Ovary (tissue), 9 donors: Measurements from ENCODE around the gene KIF13A. TPM values are rescaled to one million over a fixed set of nuclear protein-coding genes. Genes with fewer than 3 reads are reported as not detected.
"Not testable (repeated sequence)": the region's sequence is repeated elsewhere in the genome, so short reads cannot be mapped to it uniquely, and the experiment has no call there.

Experiments
- DNase-seq, 5 donors: peaks; one replicate each; pipeline ENCODE4 v3.0.0-alpha.2; 2019 to 2020
- H3K27ac ChIP-seq, 2 donors: fragments of 200-600 bp; one replicate each; pipeline versions ENCODE4 v1.5.1 to v1.8.0; 2019 to 2022
- H3K27me3 ChIP-seq: fragments of 200-600 bp; one replicate; pipeline ENCODE4 v1.8.0; 2022
- H3K36me3 ChIP-seq: fragments of 200-600 bp; sonication (generic); one replicate; pipeline ENCODE4 v1.5.1; 2019
- H3K4me1 ChIP-seq: one replicate; pipeline ENCODE4 v1.8.1; 2013; ENCODE audit warnings: mild to moderate bottlenecking, moderate library complexity; ENCODE audit not compliant: insufficient read depth
- H3K4me3 ChIP-seq: fragments of 200-600 bp; sonication (generic); one replicate; pipeline ENCODE4 v1.5.1; 2017
- H3K9me3 ChIP-seq, 2 donors: fragments of 200-600 bp in 1 of 2; sonication (generic) in 1 of 2; one replicate each; pipeline versions ENCODE4 v1.5.1 to v1.8.1; 2013 to 2019; ENCODE audit warnings: mild to moderate bottlenecking in 1 of 2, moderate library complexity in 1 of 2
- CTCF ChIP-seq, 3 donors: fragments of 450-650 bp in 2 of 3; fragments of 200-600 bp in 1 of 3; IDR thresholded peaks; one replicate each; pipeline versions ENCODE4 v1.5.1 to v1.8.0; 2016 to 2022; ENCODE audit warnings: antibody characterized with exemption in 3 of 3, mild to moderate bottlenecking in 1 of 3
- EP300 ChIP-seq: sonication (generic); formaldehyde crosslinking; IDR thresholded peaks from one replicate; pipeline ENCODE4 v1.6.1; 2017; ENCODE audit warnings: antibody characterized with exemption
- POLR2A ChIP-seq: fragments of 450-650 bp; IDR thresholded peaks from one replicate; pipeline ENCODE4 v1.6.1; 2017; ENCODE audit warnings: antibody characterized with exemption, mild to moderate bottlenecking, moderate library complexity
- WGBS, 3 donors: extraction: QIAGEN DNeasy Blood & Tissue Kit in 1 of 3; methylation state at CpG; one replicate each; pipeline versions ENCODE4 v1.1.5 to v1.1.7; 2013 to 2017; 5-methylcytosine and 5-hydroxymethylcytosine counted together
- intact Hi-C, 4 donors: fragments of 100-400 bp; cut with DNase I; formaldehyde crosslinking; loops; one replicate each; pipeline versions ENCODE4 v1.11.0 to v1.15.1; 2022 to 2023
- polyA plus RNA-seq, 2 donors: library from polyadenylated mRNA; stranded (reverse); fragments of 200-250 nt in 1 of 2; fragments of 350-450 nt in 1 of 2; fragmentation: Illumina TruSeq in 1 of 2; extraction: RNeasy Lipid Tissue Mini Kit (QIAGEN cat#74804) in 1 of 2; gene quantifications; one replicate each; pipeline ENCODE4 v1.2.3, GENCODE V29; 2013 to 2014
- total RNA-seq, 7 donors: library from RNA; depleted of rRNA in 2 of 7; stranded (reverse); fragments of >200 nt in 2 of 7; fragmentation: NEBNext Ultra II Directional in 3 of 7; extraction: Animal tissue kit (Norgen Biotek cat#: 25700) in 3 of 7; gene quantifications; one replicate each; pipeline versions ENCODE4 v1.1.0 to v1.2.4, GENCODE V29; 2016 to 2023
- donor health status: DM: no; HTN: no; CAD: no; lungs with moderate emphysema.
- donor health status: DM: no; HTN: no; CAD: no.
- donor health status: Bipolar disorder and iron deficiency.
- donor health status: DM: yes; HTN: yes; CAD: no.
- donor health status: DM: no; HTN: no; CAD: no.
- donor health status: DM: yes; HTN: yes; CAD: no.

KIF13A gene
- total and polyA plus RNA-seq, 9 donors = 18.4 to 44.4 (median 38.0) TPM

- H3K27me3 ChIP-seq = no peaks in the 10 kb centered on the region
- intact Hi-C loops = no loop called here
- H3K9me3 ChIP-seq = no peaks in the 10 kb centered on the region
- no peak overlapping the region for H3K4me3 ChIP-seq
- no peaks in the 10 kb centered on the region for H3K36me3 ChIP-seq
- no peak overlapping the region for H3K27ac ChIP-seq
- no peak for DNase-seq
- no peaks in the 10 kb centered on the region for H3K4me1 ChIP-seq
- WGBS, 3 donors = 90 to 97% (median 95%) methylated on average over 1 of the region's 1 CpG
- TF ChIP-seq EP300 = no peak
- TF ChIP-seq CTCF (IDR thresholded peaks at IDR 0.05) = no peak
- no peak for TF ChIP-seq POLR2A
Observed at GRCh38 chr6:17737704-17738252, 249.7 kb downstream of the KIF13A start.

DNA sequence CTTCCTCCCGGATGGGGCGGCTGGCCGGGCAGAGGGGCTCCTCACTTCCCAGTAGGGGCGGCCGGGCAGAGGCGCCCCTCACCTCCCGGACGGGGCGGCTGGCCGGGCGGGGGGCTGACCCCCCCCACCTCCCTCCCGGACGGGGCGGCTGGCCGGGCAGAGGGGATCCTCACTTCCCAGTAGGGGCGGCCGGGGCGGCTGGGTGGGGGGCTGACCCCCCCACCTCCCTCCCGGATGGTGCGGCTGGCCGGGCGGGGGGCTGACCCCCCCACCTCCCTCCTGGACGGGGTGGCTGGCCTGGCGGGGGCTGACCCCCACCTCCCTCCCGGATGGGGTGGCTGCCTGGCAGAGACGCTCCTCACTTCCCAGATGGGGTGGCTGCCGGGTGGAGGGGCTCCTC, 252.1 kb downstream of the KIF13A start:
- H3K9me3 ChIP-seq, DNase-seq, intact Hi-C loops, H3K4me3 ChIP-seq, H3K27ac ChIP-seq, H3K27me3 ChIP-seq, H3K36me3 ChIP-seq, H3K4me1 ChIP-seq: not testable (repeated sequence)
- WGBS, 3 donors = 95 to 96% methylated on average over 4 to 18 of the region's 27 CpGs; no CpG with 5 or more reads in 1 of the 3 donors

GRCh38 chr6:17730078-17730704, 257.2 kb downstream of the KIF13A start:
- no peak overlapping the region for H3K4me3 ChIP-seq
- H3K4me1 ChIP-seq = peaks cover under 1% of the 10 kb centered on the region
- no peak for TF ChIP-seq POLR2A
- TF ChIP-seq EP300 = no peak
- no peak for TF ChIP-seq CTCF (IDR thresholded peaks at IDR 0.05)
- 78 to 83% (median 82%) methylated on average over 6 of the region's 6 CpGs for WGBS, 3 donors
- H3K27ac ChIP-seq = no peak overlapping the region
- DNase-seq = no peak
- H3K27me3 ChIP-seq = no peaks in the 10 kb centered on the region
- H3K9me3 ChIP-seq = no peaks in the 10 kb centered on the region
- intact Hi-C loops = no loop called here
- no peaks in the 10 kb centered on the region for H3K36me3 ChIP-seq

GRCh38 chr6:17729223-17730077, 258.0 kb downstream of the KIF13A start:
- no peaks in the 10 kb centered on the region for H3K9me3 ChIP-seq
- no peak for DNase-seq
- no peak overlapping the region for H3K27ac ChIP-seq
- no peaks in the 10 kb centered on the region for H3K36me3 ChIP-seq
- TF ChIP-seq CTCF (IDR thresholded peaks at IDR 0.05) (no peak), EP300 (no peak), POLR2A (no peak)
- no peaks in the 10 kb centered on the region for H3K27me3 ChIP-seq
- H3K4me3 ChIP-seq = no peak overlapping the region
- intact Hi-C loops = no loop called here
- 76 to 82% (median 80%) methylated on average over 12 of the region's 12 CpGs for WGBS, 3 donors
- peaks cover 2% of the 10 kb centered on the region for H3K4me1 ChIP-seq
